SJSA1 (cell line): ENCODE measurements around the gene LAMC2. TPM values are rescaled to one million over a fixed set of nuclear protein-coding genes. Genes with fewer than 3 reads are reported as not detected.

ENCODE experiments used
- DNase-seq, 2 experiments: peaks; one replicate each; pipeline ENCODE4 v3.0.0-alpha.2; 2015 to 2020; ENCODE audit warnings: low spot score in 2 of 2, low read depth in 1 of 2
- H3K27ac ChIP-seq: fragments of 250-450 bp; sonication (Bioruptor Pico); 2 replicates; pipeline ENCODE4 v1.5.1; 2020; ENCODE audit warnings: mild to moderate bottlenecking, moderate library complexity
- H3K27me3 ChIP-seq: fragments of 250-450 bp; sonication (Bioruptor Pico); replicated peaks from 2 replicates; pipeline ENCODE4 v1.5.1; 2020; ENCODE audit warnings: mild to moderate bottlenecking, moderate library complexity
- H3K36me3 ChIP-seq: fragments of 250-450 bp; sonication (Bioruptor Pico); 2 replicates; pipeline ENCODE4 v1.5.1; 2020; ENCODE audit warnings: mild to moderate bottlenecking
- H3K4me1 ChIP-seq: fragments of 250-450 bp; sonication (Bioruptor Pico); replicated peaks from 2 replicates; pipeline ENCODE4 v1.6.1; 2021; ENCODE audit warnings: mild to moderate bottlenecking
- H3K4me3 ChIP-seq: fragments of 250-450 bp; sonication (Bioruptor Pico); 2 replicates; pipeline ENCODE4 v1.5.1; 2020; ENCODE audit warnings: mild to moderate bottlenecking
- H3K9me3 ChIP-seq: fragments of 250-450 bp; sonication (Bioruptor Pico); replicated peaks from 2 replicates; pipeline ENCODE4 v1.5.1; 2020; ENCODE audit warnings: mild to moderate bottlenecking
- total RNA-seq: library from RNA; depleted of rRNA; stranded (reverse); fragments of >200 nt; shearing (Covaris generic); gene quantifications from 2 replicates; pipeline ENCODE4 v1.2.3, GENCODE V29; 2014

The LAMC2 gene
- total RNA-seq, 1 experiment from 2014 or later = 0.18 TPM

GRCh38 chr1:183180634-183181056 lies 5.4 kb upstream of the LAMC2 start:
- H3K36me3 ChIP-seq = no peaks in the 10 kb centered on the region
- no peaks in the 10 kb centered on the region for H3K9me3 ChIP-seq
- peaks cover 24% of the 10 kb centered on the region for H3K4me1 ChIP-seq
- peak overlapping the region; percentile 98 for H3K27ac ChIP-seq
- peak; percentile 94 for DNase-seq
- no peaks in the 10 kb centered on the region for H3K27me3 ChIP-seq
- no peak overlapping the region for H3K4me3 ChIP-seq

DNA sequence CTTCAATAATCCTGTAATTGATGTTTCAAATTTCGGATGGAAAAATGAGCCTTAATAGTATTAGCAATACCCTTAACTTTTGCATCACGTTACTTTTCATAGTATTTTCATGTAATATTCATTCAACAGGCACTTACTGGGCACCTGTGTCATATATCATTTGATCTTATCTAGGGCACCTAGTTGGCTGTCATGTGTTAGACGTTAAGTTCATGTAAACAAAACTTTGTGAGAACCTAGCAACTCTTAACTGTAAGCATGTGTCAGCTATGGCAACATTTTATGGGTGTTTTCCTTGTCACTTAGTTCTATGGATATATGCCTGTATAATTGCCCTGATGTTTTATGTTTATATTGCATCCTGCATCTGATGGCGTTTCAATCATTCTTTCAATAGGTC lies 777 bp downstream of the LAMC2 start:
- peaks cover 1% of the 10 kb centered on the region for H3K4me1 ChIP-seq
- no peak for DNase-seq
- H3K27ac ChIP-seq = no peak overlapping the region

GRCh38 chr1:183188240-183188639 lies 2.2 kb downstream of the LAMC2 start:
- Histone ChIP-seq H3K36me3 (no peaks in the 10 kb centered on the region), H3K27ac (no peak overlapping the region), H3K4me3 (no peak overlapping the region), H3K4me1 (peaks cover 5% of the 10 kb centered on the region), H3K9me3 (no peaks in the 10 kb centered on the region), H3K27me3 (no peaks in the 10 kb centered on the region)
- no peak for DNase-seq

More for the DNA sequence above, 777 bp downstream of the LAMC2 start:
- Histone ChIP-seq H3K4me3 (no peak overlapping the region), H3K27me3 (no peaks in the 10 kb centered on the region), H3K36me3 (no peaks in the 10 kb centered on the region), H3K9me3 (no peaks in the 10 kb centered on the region)

DNA sequence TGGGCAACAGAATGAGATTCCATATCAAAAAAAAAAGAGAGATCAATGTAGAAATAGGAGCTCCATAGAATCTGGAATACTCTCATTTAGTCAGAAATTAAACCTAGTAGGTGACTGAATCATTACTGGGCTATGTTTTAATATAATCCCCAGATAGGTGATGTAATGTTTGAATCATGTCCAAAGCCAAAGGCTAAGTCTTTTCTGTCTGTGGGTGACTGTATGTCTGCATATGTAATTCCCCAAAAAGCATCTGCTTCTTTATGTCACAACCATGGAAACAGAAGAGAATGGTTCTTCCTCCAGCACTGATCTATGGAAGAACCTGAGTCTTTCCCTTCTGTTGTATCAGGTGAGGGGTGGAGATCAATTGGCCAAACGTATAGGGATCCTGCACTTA lies 5.8 kb downstream of the LAMC2 start:
- no peaks in the 10 kb centered on the region for H3K9me3 ChIP-seq
- H3K27me3 ChIP-seq = no peaks in the 10 kb centered on the region
- H3K4me3 ChIP-seq = no peak overlapping the region
- DNase-seq = peak in 1 of 2 experiments; percentile 12
- H3K4me1 ChIP-seq = peaks cover 15% of the 10 kb centered on the region
- no peaks in the 10 kb centered on the region for H3K36me3 ChIP-seq
- H3K27ac ChIP-seq = no peak overlapping the region

DNA sequence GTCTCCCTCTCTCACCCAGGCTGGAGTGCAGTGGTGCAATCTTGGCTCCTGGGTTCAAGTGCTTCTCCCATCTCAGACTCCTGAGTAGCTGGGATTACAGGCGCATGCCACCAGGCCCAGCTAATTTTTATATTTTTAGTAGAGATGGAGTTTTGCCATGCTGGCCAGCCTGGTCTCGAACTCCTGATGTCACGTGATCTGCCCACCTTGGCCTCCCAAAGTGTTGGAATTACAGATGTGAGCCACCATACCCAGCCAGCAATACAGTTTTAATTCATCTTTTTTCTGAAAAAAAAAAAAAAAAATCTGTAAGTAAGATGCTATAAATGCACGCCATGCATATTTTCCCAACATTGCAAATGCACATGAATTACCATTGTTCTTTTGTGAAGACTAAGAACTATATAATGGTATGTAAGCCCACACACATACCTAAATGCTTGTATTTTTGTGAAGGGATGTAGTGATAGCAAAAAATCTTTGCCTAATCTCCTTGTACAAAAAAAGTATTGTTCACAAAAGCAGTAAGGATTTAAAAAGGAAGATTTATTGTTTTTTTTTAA lies 8.0 kb downstream of the LAMC2 start:
- no peak for DNase-seq
- H3K4me1 ChIP-seq = peaks cover 15% of the 10 kb centered on the region
- no peaks in the 10 kb centered on the region for H3K36me3 ChIP-seq
- H3K27ac ChIP-seq = no peak overlapping the region
- H3K4me3 ChIP-seq = no peak overlapping the region
- no peaks in the 10 kb centered on the region for H3K27me3 ChIP-seq
- no peaks in the 10 kb centered on the region for H3K9me3 ChIP-seq

GRCh38 chr1:183194527-183195141 lies 8.6 kb downstream of the LAMC2 start:
- DNase-seq = no peak

DNA sequence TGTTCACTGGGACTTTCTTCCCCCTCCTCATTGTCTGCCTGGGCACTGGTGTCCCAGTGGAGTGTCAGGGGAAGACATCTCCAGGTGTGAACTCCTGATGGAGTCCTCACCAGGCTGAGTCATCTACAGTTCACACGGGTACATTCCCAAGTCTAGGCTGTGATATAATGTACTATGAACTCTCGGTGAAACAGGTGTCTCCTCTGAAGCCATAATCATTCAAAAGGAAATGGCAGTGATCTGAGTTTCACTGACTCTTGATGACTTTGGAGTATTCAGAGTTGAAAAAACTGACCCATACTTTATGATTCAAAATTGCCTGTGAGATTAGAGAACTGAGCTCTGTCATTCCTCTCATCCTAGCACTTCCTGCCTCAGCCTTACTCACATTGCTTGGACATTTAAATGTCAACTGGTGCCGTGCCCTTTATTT lies 9.1 kb downstream of the LAMC2 start:
- no peak for DNase-seq
- Histone ChIP-seq H3K36me3 (no peaks in the 10 kb centered on the region), H3K27ac (no peak overlapping the region), H3K27me3 (no peaks in the 10 kb centered on the region), H3K4me1 (peaks cover 15% of the 10 kb centered on the region), H3K9me3 (no peaks in the 10 kb centered on the region), H3K4me3 (no peak overlapping the region)

More at GRCh38 chr1:183194527-183195141, 8.6 kb downstream of the LAMC2 start:
- Histone ChIP-seq H3K27me3 (no peaks in the 10 kb centered on the region), H3K4me3 (no peak overlapping the region), H3K27ac (no peak overlapping the region), H3K9me3 (no peaks in the 10 kb centered on the region), H3K4me1 (peaks cover 15% of the 10 kb centered on the region), H3K36me3 (no peaks in the 10 kb centered on the region)

GRCh38 chr1:183197762-183198161 lies 11.7 kb downstream of the LAMC2 start:
- no peak overlapping the region for H3K27ac ChIP-seq

GRCh38 chr1:183198463-183198862 lies 12.4 kb downstream of the LAMC2 start:
- H3K4me1 ChIP-seq = peaks cover 11% of the 10 kb centered on the region
- H3K4me3 ChIP-seq = no peak overlapping the region
- no peaks in the 10 kb centered on the region for H3K36me3 ChIP-seq
- DNase-seq = no peak
- no peaks in the 10 kb centered on the region for H3K9me3 ChIP-seq
- no peak overlapping the region for H3K27ac ChIP-seq
- no peaks in the 10 kb centered on the region for H3K27me3 ChIP-seq

More at GRCh38 chr1:183197762-183198161, 11.7 kb downstream of the LAMC2 start:
- Histone ChIP-seq H3K9me3 (no peaks in the 10 kb centered on the region), H3K36me3 (no peaks in the 10 kb centered on the region), H3K4me3 (no peak overlapping the region), H3K27me3 (no peaks in the 10 kb centered on the region), H3K4me1 (peaks cover 11% of the 10 kb centered on the region)
- no peak for DNase-seq

DNA sequence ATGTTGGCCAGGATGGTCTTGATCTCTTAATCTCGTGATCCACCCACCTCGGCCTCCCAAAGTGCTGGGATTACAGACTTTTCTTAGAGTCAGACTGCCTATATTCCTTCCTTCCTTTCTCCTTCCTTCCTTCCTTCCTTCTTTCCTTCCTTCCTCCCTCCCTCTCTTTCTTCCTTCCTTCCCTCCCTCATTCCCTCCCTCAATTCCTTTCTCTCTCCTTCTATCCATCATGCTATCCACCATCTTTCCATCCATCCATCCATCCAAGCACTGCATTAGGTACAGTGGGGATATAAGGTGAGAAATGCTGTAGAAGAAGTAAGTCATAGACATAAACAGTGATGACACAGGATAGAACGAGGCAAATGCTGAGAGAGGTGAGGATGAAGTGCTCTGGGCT lies 13.2 kb downstream of the LAMC2 start:
- no peak overlapping the region for H3K4me3 ChIP-seq
- no peak for DNase-seq
- no peak overlapping the region for H3K27ac ChIP-seq
- H3K27me3 ChIP-seq = no peaks in the 10 kb centered on the region
- H3K4me1 ChIP-seq = peaks cover 11% of the 10 kb centered on the region
- H3K36me3 ChIP-seq = no peaks in the 10 kb centered on the region
- H3K9me3 ChIP-seq = no peaks in the 10 kb centered on the region

- Histone ChIP-seq H3K27ac (no peak overlapping the region), H3K4me3 (no peak overlapping the region), H3K9me3 (no peaks in the 10 kb centered on the region), H3K4me1 (peaks cover under 1% of the 10 kb centered on the region), H3K27me3 (no peaks in the 10 kb centered on the region), H3K36me3 (no peaks in the 10 kb centered on the region)
- DNase-seq = no peak
Observed at GRCh38 chr1:183200451-183200850, 14.4 kb downstream of the LAMC2 start.

GRCh38 chr1:183203094-183203493 lies 17.0 kb downstream of the LAMC2 start:
- Histone ChIP-seq H3K27ac (no peak overlapping the region), H3K27me3 (no peaks in the 10 kb centered on the region), H3K4me1 (no peaks in the 10 kb centered on the region), H3K4me3 (no peak overlapping the region), H3K9me3 (no peaks in the 10 kb centered on the region), H3K36me3 (no peaks in the 10 kb centered on the region)
- no peak for DNase-seq

- H3K9me3 ChIP-seq = no peaks in the 10 kb centered on the region
Observed at GRCh38 chr1:183205196-183205781, 19.2 kb downstream of the LAMC2 start.

DNA sequence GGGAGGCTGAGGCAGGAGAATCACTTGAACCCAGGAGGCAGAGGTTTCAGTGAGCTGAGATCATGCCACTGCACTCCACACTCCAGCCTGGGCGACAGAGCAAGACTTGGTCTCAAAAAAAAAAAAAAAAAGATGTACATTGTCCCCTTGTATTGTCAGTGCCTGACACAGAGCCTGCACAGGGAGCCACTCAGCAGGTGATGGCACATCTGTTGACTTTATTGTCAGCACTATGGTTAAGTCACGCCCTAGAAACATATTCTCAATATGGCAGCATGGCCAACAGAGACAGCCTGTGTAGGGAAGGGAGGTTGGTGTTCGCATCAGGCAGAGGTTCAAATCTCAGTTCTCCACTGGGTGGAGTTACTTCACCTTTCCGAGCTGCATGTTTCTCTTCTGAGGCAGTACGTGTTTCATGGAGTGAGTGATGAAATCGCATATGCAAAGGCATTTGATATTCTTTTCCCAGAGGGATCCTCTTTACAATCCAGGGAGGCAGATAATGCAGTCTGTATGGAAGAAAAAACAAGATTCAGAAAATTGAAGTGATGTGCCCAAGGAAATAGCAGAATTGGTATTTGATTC lies 20.6 kb downstream of the LAMC2 start:
- no peak for DNase-seq
- no peaks in the 10 kb centered on the region for H3K9me3 ChIP-seq
- no peak overlapping the region for H3K27ac ChIP-seq
- H3K4me3 ChIP-seq = no peak overlapping the region
- no peaks in the 10 kb centered on the region for H3K27me3 ChIP-seq
- H3K36me3 ChIP-seq = no peaks in the 10 kb centered on the region
- H3K4me1 ChIP-seq = peaks cover 8% of the 10 kb centered on the region

More at GRCh38 chr1:183205196-183205781, 19.2 kb downstream of the LAMC2 start:
- H3K27me3 ChIP-seq = no peaks in the 10 kb centered on the region
- H3K36me3 ChIP-seq = no peaks in the 10 kb centered on the region
- H3K4me3 ChIP-seq = no peak overlapping the region
- H3K27ac ChIP-seq = no peak overlapping the region
- peaks cover 8% of the 10 kb centered on the region for H3K4me1 ChIP-seq
- no peak for DNase-seq
